Left colon (tissue), 2 donors: Measurements from ENCODE around the gene BARX1. TPM values are rescaled to one million over a fixed set of nuclear protein-coding genes. Genes with fewer than 3 reads are reported as not detected.
"Not testable (repeated sequence)": the region's sequence is repeated elsewhere in the genome, so short reads cannot be mapped to it uniquely, and the experiment has no call there.

ENCODE experiments used
- ATAC-seq: fragments of 200-7000 bp; cut with Tn5 transposase; one replicate; pipeline ENCODE4 v1.9.1; 2020; ENCODE audit warnings: mild to moderate bottlenecking, moderate library complexity
- DNase-seq, 2 donors: peaks; one replicate each; pipeline ENCODE4 v3.0.0-alpha.2; 2020
- intact Hi-C, 2 donors: fragments of 100-400 bp; cut with DNase I in 1 of 2; cut with micrococcal nuclease in 1 of 2; formaldehyde crosslinking; loops; one replicate each; pipeline versions ENCODE4 v1.11.2 to v1.14.0; 2022; cut with DNase I, micrococcal nuclease
- total RNA-seq, 2 donors: library from RNA; stranded (reverse); fragmentation: NEBNext Ultra II Directional; extraction: Animal tissue kit (Norgen Biotek cat#: 25700); gene quantifications; one replicate each; pipeline ENCODE4 v1.2.1, GENCODE V29; 2021
- donor health status: DM: no; HTN: no; CAD: no.
- donor health status: DM: yes; HTN: yes; CAD: no.

BARX1 gene
- total RNA-seq, 2 donors from 2014 or later: 0.18 TPM; not detected in 1

GRCh38 chr9:93968451-93969327 lies 13.5 kb upstream of the BARX1 start:
- no peak for ATAC-seq
- intact Hi-C loops: no loop called here

GRCh38 chr9:93967020-93967803 lies 12.1 kb upstream of the BARX1 start:
- intact Hi-C loops: no loop called here
- ATAC-seq: no peak
- no peak for DNase-seq

More at GRCh38 chr9:93968451-93969327, 13.5 kb upstream of the BARX1 start:
- no peak for DNase-seq

GRCh38 chr9:93965830-93966577 lies 10.8 kb upstream of the BARX1 start:
- ATAC-seq: no peak
- intact Hi-C loops: no loop called here

GRCh38 chr9:93964685-93965084 lies 9.5 kb upstream of the BARX1 start:
- ATAC-seq: no peak
- intact Hi-C loops: loop anchor here (5.0 kb wide), 1 partner anchor 282 kb away; no protein-coding TSS in a partner anchor
- no peak for DNase-seq

More at GRCh38 chr9:93965830-93966577, 10.8 kb upstream of the BARX1 start:
- no peak for DNase-seq

GRCh38 chr9:93963969-93964368 lies 8.8 kb upstream of the BARX1 start:
- DNase-seq (no peak), ATAC-seq (no peak)
- intact Hi-C loops: loop anchor here (5.0 kb wide), 1 partner anchor 282 kb away; no protein-coding TSS in a partner anchor

GRCh38 chr9:93963489-93963888 lies 8.3 kb upstream of the BARX1 start:
- intact Hi-C loops: loop anchor here (5.0 kb wide), 1 partner anchor 281 kb away; no protein-coding TSS in a partner anchor
- not testable (repeated sequence) for ATAC-seq, DNase-seq

GRCh38 chr9:93962561-93963440 lies 7.6 kb upstream of the BARX1 start:
- intact Hi-C loops: loop anchor here (5.0 kb wide), 1 partner anchor 280 kb away; no protein-coding TSS in a partner anchor
- DNase-seq (peak; percentile 54 to 82), ATAC-seq (peak; percentile 80)

GRCh38 chr9:93962017-93962416 lies 6.9 kb upstream of the BARX1 start:
- intact Hi-C loops: loop anchor here (5.0 kb wide), 1 partner anchor 280 kb away; no protein-coding TSS in a partner anchor
- DNase-seq: no peak
- ATAC-seq: no peak

- no peak for ATAC-seq
- DNase-seq: no peak
- intact Hi-C loops: loop anchor here (5.0 kb wide), 1 partner anchor 279 kb away; no protein-coding TSS in a partner anchor
Observed at GRCh38 chr9:93960971-93961841, 6.1 kb upstream of the BARX1 start.

- ATAC-seq (peak; percentile 76), DNase-seq (peak; percentile 40 to 53)
- intact Hi-C loops: loop anchor here (5.0 kb wide), 1 partner anchor 278 kb away; no protein-coding TSS in a partner anchor
Observed at GRCh38 chr9:93960221-93960970, 5.2 kb upstream of the BARX1 start.

- intact Hi-C loops: loop anchor here (5.0 kb wide), 1 partner anchor 277 kb away; no protein-coding TSS in a partner anchor
- no peak for ATAC-seq
- DNase-seq: no peak
Observed at GRCh38 chr9:93959739-93960154, 4.6 kb upstream of the BARX1 start.

- intact Hi-C loops: no loop called here
- DNase-seq (no peak), ATAC-seq (peak; percentile 52)
Observed at GRCh38 chr9:93958819-93959682, 3.9 kb upstream of the BARX1 start.

GRCh38 chr9:93958121-93958818 lies 3.1 kb upstream of the BARX1 start:
- ATAC-seq (peak; percentile 45), DNase-seq (no peak)
- intact Hi-C loops: no loop called here

GRCh38 chr9:93955981-93956784 lies 1.0 kb upstream of the BARX1 start:
- intact Hi-C loops: no loop called here
- ATAC-seq: no peak
- no peak for DNase-seq
